BLaER1 (cell line): ENCODE measurements around the gene TMEM150A.
"Not testable (repeated sequence)": the region's sequence is repeated elsewhere in the genome, so short reads cannot be mapped to it uniquely, and the experiment has no call there.

Experiments used
- H3K27ac ChIP-seq: shearing (Covaris generic); formaldehyde crosslinking; 2 replicates; pipeline ENCODE4 v1.8.1; 2022
- H3K27me3 ChIP-seq: shearing (Covaris generic); formaldehyde crosslinking; 2 replicates; pipeline ENCODE4 v1.8.1; 2022
- H3K36me3 ChIP-seq: shearing (Covaris generic); formaldehyde crosslinking; 2 replicates; pipeline ENCODE4 v1.8.1; 2022
- H3K4me1 ChIP-seq: shearing (Covaris generic); formaldehyde crosslinking; 2 replicates; pipeline ENCODE4 v1.8.1; 2022
- H3K4me2 ChIP-seq: shearing (Covaris generic); formaldehyde crosslinking; 2 replicates; pipeline ENCODE4 v1.8.1; 2022
- H3K4me3 ChIP-seq: shearing (Covaris generic); formaldehyde crosslinking; 2 replicates; pipeline ENCODE4 v1.8.1; 2022
- H3K9ac ChIP-seq: shearing (Covaris generic); formaldehyde crosslinking; 2 replicates; pipeline ENCODE4 v1.8.1; 2022
- H3K9me3 ChIP-seq: shearing (Covaris generic); formaldehyde crosslinking; 2 replicates; pipeline ENCODE4 v1.8.1; 2022
- H4K20me1 ChIP-seq: shearing (Covaris generic); formaldehyde crosslinking; 2 replicates; pipeline ENCODE4 v1.8.1; 2022
- Cebpa-rat ChIP-seq: shearing (Covaris generic); IDR thresholded peaks from 2 replicates; pipeline ENCODE4 v1.8.1; 2022

Gene TMEM150A

GRCh38 chr2:85642725-85643124 is 40.2 kb upstream of the TMEM150A start:
- no peak overlapping the region for H3K27ac ChIP-seq
- H3K36me3 ChIP-seq: peaks cover 100% of the 10 kb centered on the region
- peaks cover 52% of the 10 kb centered on the region for H4K20me1 ChIP-seq
- peaks cover 10% of the 10 kb centered on the region for H3K4me1 ChIP-seq
- H3K4me2 ChIP-seq: no peak overlapping the region
- no peak overlapping the region for H3K9ac ChIP-seq
- H3K27me3 ChIP-seq: no peaks in the 10 kb centered on the region
- no peak overlapping the region for H3K4me3 ChIP-seq
- no peak for TF ChIP-seq Cebpa-rat
- H3K9me3 ChIP-seq: no peaks in the 10 kb centered on the region

GRCh38 chr2:85635636-85636035 is 33.1 kb upstream of the TMEM150A start:
- Histone ChIP-seq H3K4me3 (no peak overlapping the region), H3K27me3 (no peaks in the 10 kb centered on the region), H3K9ac (no peak overlapping the region), H3K4me2 (no peak overlapping the region), H3K9me3 (no peaks in the 10 kb centered on the region), H3K27ac (no peak overlapping the region), H3K36me3 (peaks cover 100% of the 10 kb centered on the region), H3K4me1 (no peaks in the 10 kb centered on the region), H4K20me1 (peaks cover 52% of the 10 kb centered on the region)
- no peak for TF ChIP-seq Cebpa-rat

GRCh38 chr2:85635011-85635410 is 32.5 kb upstream of the TMEM150A start:
- Histone ChIP-seq H3K27ac (no peak overlapping the region), H3K4me2 (no peak overlapping the region), H3K36me3 (peaks cover 100% of the 10 kb centered on the region)

DNA sequence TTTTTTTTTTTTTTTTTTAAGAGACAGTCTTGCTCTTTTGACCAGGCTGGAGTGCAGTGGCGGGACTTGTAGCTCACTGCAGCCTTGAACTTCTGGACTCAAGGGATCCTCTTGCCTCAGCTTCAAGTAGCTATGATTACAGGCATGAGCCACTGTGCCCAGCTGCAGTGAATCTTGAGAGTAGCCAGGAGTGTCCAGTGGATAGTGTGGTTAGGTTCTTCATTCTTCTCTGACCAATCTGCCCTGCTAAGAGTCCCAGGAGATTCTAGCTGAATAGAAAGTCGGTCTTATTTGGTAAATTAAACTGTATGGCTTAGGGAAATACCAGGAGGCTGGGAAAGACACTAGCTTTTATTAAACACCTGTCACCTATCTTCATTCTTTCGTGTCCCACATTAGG is 28.8 kb upstream of the TMEM150A start:
- H3K9me3 ChIP-seq: no peaks in the 10 kb centered on the region
- H3K4me3 ChIP-seq: no peak overlapping the region
- H3K27ac ChIP-seq: no peak overlapping the region
- H3K27me3 ChIP-seq: no peaks in the 10 kb centered on the region
- no peak overlapping the region for H3K9ac ChIP-seq
- H3K4me2 ChIP-seq: no peak overlapping the region
- peaks cover 60% of the 10 kb centered on the region for H4K20me1 ChIP-seq
- H3K36me3 ChIP-seq: peaks cover 100% of the 10 kb centered on the region
- no peak for TF ChIP-seq Cebpa-rat
- H3K4me1 ChIP-seq: no peaks in the 10 kb centered on the region

More at GRCh38 chr2:85635011-85635410, 32.5 kb upstream of the TMEM150A start:
- H3K4me3 ChIP-seq: no peak overlapping the region
- H4K20me1 ChIP-seq: peaks cover 59% of the 10 kb centered on the region
- no peak overlapping the region for H3K9ac ChIP-seq
- TF ChIP-seq Cebpa-rat: no peak
- H3K9me3 ChIP-seq: no peaks in the 10 kb centered on the region
- H3K4me1 ChIP-seq: no peaks in the 10 kb centered on the region
- H3K27me3 ChIP-seq: no peaks in the 10 kb centered on the region

DNA sequence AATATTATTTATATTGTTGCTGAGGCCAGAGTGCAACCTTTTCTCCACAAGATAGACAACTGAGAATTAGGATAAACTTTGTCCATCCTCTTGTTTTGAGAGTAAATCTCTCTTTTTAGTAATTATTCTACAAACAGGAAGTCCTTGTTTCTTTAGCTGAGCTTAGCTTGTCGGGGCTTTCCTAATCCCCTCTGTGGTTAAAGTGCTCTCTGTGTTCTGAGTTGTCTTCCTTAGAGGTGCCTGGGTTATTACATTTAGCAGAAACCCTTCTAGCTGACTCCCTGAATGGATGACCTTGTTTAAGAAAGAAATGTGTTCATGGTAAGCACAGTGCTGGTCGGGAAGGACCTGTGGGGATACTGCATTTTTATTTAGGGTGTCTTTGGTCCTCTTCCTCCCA is 26.2 kb upstream of the TMEM150A start:
- H3K4me2 ChIP-seq: no peak overlapping the region
- H3K27me3 ChIP-seq: no peaks in the 10 kb centered on the region
- peaks cover 100% of the 10 kb centered on the region for H3K36me3 ChIP-seq
- TF ChIP-seq Cebpa-rat: no peak
- no peaks in the 10 kb centered on the region for H3K9me3 ChIP-seq
- no peaks in the 10 kb centered on the region for H3K4me1 ChIP-seq
- peaks cover 47% of the 10 kb centered on the region for H4K20me1 ChIP-seq
- no peak overlapping the region for H3K9ac ChIP-seq
- H3K27ac ChIP-seq: no peak overlapping the region
- no peak overlapping the region for H3K4me3 ChIP-seq

DNA sequence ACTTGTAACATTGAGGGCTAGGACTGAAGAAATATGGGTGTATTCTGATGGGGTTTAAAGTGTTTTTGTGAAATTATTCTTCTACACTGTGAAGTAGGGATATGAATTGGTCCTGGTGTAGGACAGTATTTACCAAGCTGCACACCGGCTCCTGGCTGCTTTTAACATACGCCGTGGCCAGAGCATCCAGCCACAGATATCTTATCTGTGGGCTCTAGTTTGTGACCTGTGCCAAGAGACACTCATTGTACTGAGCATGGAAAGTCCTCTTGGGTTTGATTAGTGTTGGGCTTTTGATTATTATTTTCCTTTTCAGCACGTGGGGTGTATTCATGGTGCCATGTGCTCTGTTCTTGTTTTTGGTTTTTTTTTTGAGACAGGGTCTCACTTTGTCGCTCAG is 21.5 kb upstream of the TMEM150A start:
- no peak overlapping the region for H3K4me2 ChIP-seq
- H3K9me3 ChIP-seq: no peaks in the 10 kb centered on the region
- peaks cover 99% of the 10 kb centered on the region for H3K36me3 ChIP-seq
- H3K4me3 ChIP-seq: no peak overlapping the region
- peaks cover 72% of the 10 kb centered on the region for H4K20me1 ChIP-seq
- no peak for TF ChIP-seq Cebpa-rat
- no peaks in the 10 kb centered on the region for H3K4me1 ChIP-seq
- no peak overlapping the region for H3K9ac ChIP-seq
- no peaks in the 10 kb centered on the region for H3K27me3 ChIP-seq
- H3K27ac ChIP-seq: no peak overlapping the region

DNA sequence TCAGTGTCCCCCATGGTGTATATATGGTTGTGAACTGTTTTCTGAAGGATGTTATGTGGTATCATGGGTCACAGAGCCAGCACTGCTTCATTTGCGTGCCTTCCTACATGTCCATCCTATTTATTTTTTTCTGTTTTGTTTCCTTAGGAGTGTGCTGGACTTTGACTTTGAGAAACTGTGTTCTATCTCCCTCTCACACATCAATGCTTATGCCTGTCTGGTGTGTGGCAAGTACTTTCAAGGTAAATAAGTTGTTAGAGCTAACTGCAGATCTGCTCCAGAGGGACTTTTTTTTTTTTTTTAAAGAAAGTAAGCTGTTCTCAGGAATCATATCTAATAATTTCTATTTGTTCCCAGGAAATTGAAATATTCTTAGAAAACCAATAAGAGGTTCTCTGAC is 18.8 kb upstream of the TMEM150A start:
- no peak overlapping the region for H3K4me3 ChIP-seq
- H3K27me3 ChIP-seq: no peaks in the 10 kb centered on the region
- TF ChIP-seq Cebpa-rat: no peak
- H3K27ac ChIP-seq: no peak overlapping the region
- no peaks in the 10 kb centered on the region for H3K9me3 ChIP-seq
- H3K36me3 ChIP-seq: peaks cover 91% of the 10 kb centered on the region
- H3K4me1 ChIP-seq: peaks cover 15% of the 10 kb centered on the region
- H3K9ac ChIP-seq: no peak overlapping the region
- no peak overlapping the region for H3K4me2 ChIP-seq
- H4K20me1 ChIP-seq: peaks cover 79% of the 10 kb centered on the region

GRCh38 chr2:85619617-85620016 is 17.1 kb upstream of the TMEM150A start:
- Histone ChIP-seq H4K20me1 (peaks cover 78% of the 10 kb centered on the region), H3K36me3 (peaks cover 74% of the 10 kb centered on the region), H3K27me3 (no peaks in the 10 kb centered on the region), H3K4me3 (no peak overlapping the region), H3K4me2 (no peak overlapping the region), H3K9me3 (no peaks in the 10 kb centered on the region), H3K9ac (no peak overlapping the region), H3K27ac (no peak overlapping the region), H3K4me1 (peaks cover 21% of the 10 kb centered on the region)
- no peak for TF ChIP-seq Cebpa-rat

DNA sequence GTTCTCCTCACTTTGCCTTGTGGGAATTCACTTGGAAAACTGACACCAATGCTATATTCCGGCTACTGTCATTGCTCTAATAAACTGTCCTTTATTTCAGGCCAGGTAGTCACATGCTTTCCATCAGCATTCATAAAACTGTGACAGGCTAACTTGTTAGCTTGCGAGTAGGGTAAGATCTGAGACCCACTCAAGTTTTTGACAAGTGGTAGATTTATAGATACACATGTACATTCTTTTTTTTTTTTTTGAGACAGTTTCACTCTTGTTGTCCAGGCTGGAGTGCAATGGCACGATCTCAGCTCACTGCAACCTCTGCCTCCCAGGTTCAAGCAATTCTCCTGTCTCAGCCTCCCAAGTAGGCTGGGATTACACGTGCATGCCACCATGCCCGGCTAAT is 15.2 kb upstream of the TMEM150A start:
- not testable (repeated sequence) for H3K27ac ChIP-seq
- peak overlapping the region; percentile 98 for H3K9ac ChIP-seq
- peaks cover 63% of the 10 kb centered on the region for H4K20me1 ChIP-seq

DNA sequence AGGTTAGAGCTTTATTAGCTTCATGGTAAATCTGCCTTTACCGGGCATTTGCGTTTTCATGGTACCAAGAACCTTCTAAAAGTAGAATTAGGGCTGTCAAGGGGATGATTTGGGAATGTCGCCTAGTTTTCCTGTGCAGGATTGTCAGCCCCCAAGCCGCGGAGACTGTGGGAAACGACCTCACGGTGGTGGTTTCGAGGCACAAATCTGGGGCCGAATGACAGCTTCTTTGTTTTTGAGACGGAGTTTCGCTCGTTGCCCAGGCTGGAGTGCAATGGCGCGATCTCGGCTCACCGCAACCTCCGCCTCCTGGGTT is 12.9 kb upstream of the TMEM150A start:
- H3K4me1 ChIP-seq: peaks cover 42% of the 10 kb centered on the region
- H3K4me2 ChIP-seq: peak overlapping the region; percentile 84
- peaks cover 35% of the 10 kb centered on the region for H3K36me3 ChIP-seq
- peak overlapping the region; percentile 97 for H3K27ac ChIP-seq
- no peaks in the 10 kb centered on the region for H3K9me3 ChIP-seq
- no peak overlapping the region; the same call in 1 of the 2 replicates for H3K4me3 ChIP-seq
- H4K20me1 ChIP-seq: peaks cover 50% of the 10 kb centered on the region
- no peak overlapping the region for H3K9ac ChIP-seq
- no peaks in the 10 kb centered on the region for H3K27me3 ChIP-seq
- no peak for TF ChIP-seq Cebpa-rat

More for the DNA sequence above, 15.2 kb upstream of the TMEM150A start:
- peaks cover 56% of the 10 kb centered on the region for H3K36me3 ChIP-seq
- H3K4me2 ChIP-seq: peak overlapping the region; percentile 84
- H3K9me3 ChIP-seq, H3K27me3 ChIP-seq: not testable (repeated sequence)
- peak overlapping the region; percentile 97; the same call in 1 of the 2 replicates for H3K4me3 ChIP-seq
- peaks cover 26% of the 10 kb centered on the region for H3K4me1 ChIP-seq

DNA sequence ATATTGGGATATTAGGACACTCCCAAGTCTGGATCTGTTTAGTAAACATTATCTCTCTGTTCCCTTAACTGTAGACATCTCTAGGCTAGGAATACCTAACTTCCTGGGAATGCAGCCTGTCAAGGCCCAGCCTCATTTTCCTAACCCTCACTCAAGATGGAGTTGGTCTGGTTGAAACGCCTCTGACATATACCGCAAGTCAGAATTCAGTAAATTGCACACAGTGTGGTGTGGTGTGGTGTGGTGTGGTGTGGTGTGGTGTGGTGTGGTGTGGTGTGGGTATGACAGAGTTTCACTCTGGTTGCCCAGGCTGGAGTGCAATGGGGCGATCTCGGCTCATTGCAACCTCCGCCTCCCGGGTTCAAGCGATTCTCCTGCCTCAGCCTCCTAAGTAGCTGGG is 12.3 kb upstream of the TMEM150A start:
- not testable (repeated sequence) for H3K9ac ChIP-seq, H3K27ac ChIP-seq, H3K4me2 ChIP-seq, H3K27me3 ChIP-seq, H3K4me3 ChIP-seq, H3K9me3 ChIP-seq
- H4K20me1 ChIP-seq: peaks cover 50% of the 10 kb centered on the region
- peaks cover 35% of the 10 kb centered on the region for H3K36me3 ChIP-seq
- peaks cover 47% of the 10 kb centered on the region for H3K4me1 ChIP-seq
